OCI-LY7 (cell line): ENCODE results near the gene PTPRN. TPM values are rescaled to one million over a fixed set of nuclear protein-coding genes. Genes with fewer than 3 reads are reported as not detected.

Source experiments
- BruUV-seq: library from RNA; stranded (reverse); fragments of 400-500 nt; replicated peaks from 2 replicates; lab custom pipeline; 2021; lab: Mats Ljungman, UMichigan
- CTCF ChIA-PET: fragments of 300-600 bp; sonication (Branson Sonifier 250); formaldehyde crosslinking; loops from one replicate; lab custom pipeline; 2022; ENCODE audit warnings: antibody characterized with exemption; ENCODE audit not compliant: unreplicated experiment; lab: Charles Lee
- POLR2A ChIA-PET: fragments of 300-600 bp; sonication (Branson Sonifier 250); formaldehyde crosslinking; loops from one replicate; lab custom pipeline; 2022; ENCODE audit warnings: antibody characterized with exemption; lab: Charles Lee
- DNase-seq: peaks from one replicate; pipeline ENCODE4 v3.0.0-alpha.2; 2015; ENCODE audit warnings: low spot score
- H2AFZ ChIP-seq: fragments of 200-600 bp; sonication (generic), shearing (Covaris generic); 2 replicates; pipeline ENCODE4 v1.6.1; 2014; ENCODE audit warnings: mild to moderate bottlenecking, antibody characterized with exemption, low read length, moderate library complexity
- H3K27ac ChIP-seq: fragments of 200-600 bp; sonication (generic); 2 replicates; pipeline ENCODE4 v1.5.1; 2014; ENCODE audit warnings: mixed run types, low read depth, mild to moderate bottlenecking, moderate library complexity, low read length, inconsistent platforms; ENCODE audit not compliant: poor library complexity, severe bottlenecking
- H3K36me3 ChIP-seq: fragments of 200-600 bp; sonication (generic); 2 replicates; pipeline ENCODE4 v1.6.1; 2014; ENCODE audit warnings: mild to moderate bottlenecking, antibody characterized with exemption, low read length, moderate library complexity, mixed read lengths; ENCODE audit not compliant: insufficient read depth
- H3K4me1 ChIP-seq: fragments of 200-600 bp; sonication (generic); 2 replicates; pipeline ENCODE4 v1.5.1; 2014; ENCODE audit warnings: mild to moderate bottlenecking, low read length; ENCODE audit not compliant: insufficient read depth, poor library complexity, severe bottlenecking
- H3K4me2 ChIP-seq: fragments of 200-600 bp; sonication (generic); 2 replicates; pipeline ENCODE4 v1.6.1; 2014; ENCODE audit warnings: mild to moderate bottlenecking, low read length
- H3K4me3 ChIP-seq: fragments of 200-600 bp; sonication (generic); 2 replicates; pipeline ENCODE4 v1.5.1; 2014; ENCODE audit warnings: mild to moderate bottlenecking, low read depth, low read length; ENCODE audit not compliant: poor library complexity, severe bottlenecking
- H3K79me2 ChIP-seq: fragments of 200-600 bp; sonication (generic); 2 replicates; pipeline ENCODE4 v1.6.1; 2016; ENCODE audit warnings: low read depth, mild to moderate bottlenecking, low read length, moderate library complexity, mixed read lengths; ENCODE audit not compliant: insufficient read depth
- H3K9me2 ChIP-seq: fragments of 200-600 bp; sonication (generic); 2 replicates; pipeline ENCODE4 v1.6.1; 2016; ENCODE audit warnings: mild to moderate bottlenecking, low read length, mixed read lengths; ENCODE audit not compliant: insufficient read depth
- H3K9me3 ChIP-seq: fragments of 200-600 bp; sonication (generic); 2 replicates; pipeline ENCODE4 v1.6.1; 2014; ENCODE audit warnings: mild to moderate bottlenecking, mixed run types, low read length, mixed read lengths
- H4K20me1 ChIP-seq: fragments of 200-600 bp; sonication (generic); 2 replicates; pipeline ENCODE4 v1.6.1; 2014; ENCODE audit warnings: mild to moderate bottlenecking, antibody characterized with exemption, low read length, moderate library complexity, mixed read lengths; ENCODE audit not compliant: insufficient read depth
- EZH2phosphoT487 ChIP-seq: fragments of 200-600 bp; sonication (generic); IDR thresholded peaks from 2 replicates; pipeline ENCODE4 v1.6.1; 2018; ENCODE audit warnings: low read depth, borderline replicate concordance, mild to moderate bottlenecking, mixed run types, antibody characterized with exemption, low read length, moderate library complexity, mixed read lengths
- intact Hi-C: fragments of 100-400 bp; cut with micrococcal nuclease; formaldehyde crosslinking; loops from one replicate; pipeline ENCODE4 v1.10.0; 2022; ENCODE audit not compliant: unreplicated experiment
- total RNA-seq, 2 experiments: library from RNA; depleted of rRNA in 1 of 2; stranded (reverse); fragments of >200 nt in 1 of 2; shearing (Covaris generic) in 1 of 2; gene quantifications; 2 replicates each; pipeline ENCODE4 v1.2.3, GENCODE V29; 2014 to 2022
- TF ChIP-seq, protein P1 (sequence below): fragments of 200-600 bp; sonication (generic); conservative IDR thresholded peaks from 2 replicates; pipeline ENCODE4 v1.5.1; 2014; ENCODE audit warnings: mild to moderate bottlenecking, antibody characterized with exemption, low read length, moderate library complexity, mixed read lengths

The PTPRN gene
- total RNA-seq, 2 experiments from 2014 or later = not detected

DNA sequence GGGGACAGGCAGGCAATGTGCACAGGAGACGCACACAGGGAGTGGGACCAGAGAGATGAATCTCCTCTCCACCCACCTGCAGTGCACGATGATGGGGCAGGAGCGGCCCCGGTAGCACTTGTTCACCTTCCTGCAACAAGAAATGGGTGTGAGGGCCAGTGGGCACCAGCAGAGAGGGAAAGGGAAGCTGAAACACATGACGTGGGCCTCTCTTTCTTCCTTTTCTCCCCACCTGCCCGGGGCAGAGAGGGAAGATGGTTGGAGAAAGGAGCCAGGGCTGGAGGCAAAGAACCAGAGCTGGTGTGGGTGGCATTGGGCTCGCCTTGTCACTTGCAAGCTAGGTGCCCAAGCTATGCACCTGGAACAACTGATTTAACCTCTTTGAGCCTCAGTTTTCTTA, 17.8 kb downstream of the PTPRN start:
- H3K36me3 ChIP-seq = no peaks in the 10 kb centered on the region
- no peak for TF ChIP-seq EZH2phosphoT487
- TF ChIP-seq, protein P1, sequence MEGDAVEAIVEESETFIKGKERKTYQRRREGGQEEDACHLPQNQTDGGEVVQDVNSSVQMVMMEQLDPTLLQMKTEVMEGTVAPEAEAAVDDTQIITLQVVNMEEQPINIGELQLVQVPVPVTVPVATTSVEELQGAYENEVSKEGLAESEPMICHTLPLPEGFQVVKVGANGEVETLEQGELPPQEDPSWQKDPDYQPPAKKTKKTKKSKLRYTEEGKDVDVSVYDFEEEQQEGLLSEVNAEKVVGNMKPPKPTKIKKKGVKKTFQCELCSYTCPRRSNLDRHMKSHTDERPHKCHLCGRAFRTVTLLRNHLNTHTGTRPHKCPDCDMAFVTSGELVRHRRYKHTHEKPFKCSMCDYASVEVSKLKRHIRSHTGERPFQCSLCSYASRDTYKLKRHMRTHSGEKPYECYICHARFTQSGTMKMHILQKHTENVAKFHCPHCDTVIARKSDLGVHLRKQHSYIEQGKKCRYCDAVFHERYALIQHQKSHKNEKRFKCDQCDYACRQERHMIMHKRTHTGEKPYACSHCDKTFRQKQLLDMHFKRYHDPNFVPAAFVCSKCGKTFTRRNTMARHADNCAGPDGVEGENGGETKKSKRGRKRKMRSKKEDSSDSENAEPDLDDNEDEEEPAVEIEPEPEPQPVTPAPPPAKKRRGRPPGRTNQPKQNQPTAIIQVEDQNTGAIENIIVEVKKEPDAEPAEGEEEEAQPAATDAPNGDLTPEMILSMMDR = no peak
- no peak overlapping the region for H3K27ac ChIP-seq
- H3K4me1 ChIP-seq = peaks cover 16% of the 10 kb centered on the region
- H3K9me3 ChIP-seq = no peaks in the 10 kb centered on the region
- H4K20me1 ChIP-seq = no peaks in the 10 kb centered on the region
- no peak for DNase-seq
- no peaks in the 10 kb centered on the region for H3K9me2 ChIP-seq
- CTCF ChIA-PET = interaction anchor here (1.2 to 1.5 kb wide), 2 partner anchors 15 to 37 kb away, joined by 3 to 4 read pairs; no protein-coding TSS in a partner anchor
- H3K4me3 ChIP-seq = no peak overlapping the region
- no TSS peak for BruUV-seq
- POLR2A ChIA-PET = interaction anchor here (0.8 to 1.3 kb wide), 3 partner anchors 11 to 85 kb away, joined by 3 to 5 read pairs (median 4); partner anchors contain the start of genes DNAJB2 and ZFAND2B
- no peaks in the 10 kb centered on the region for H3K79me2 ChIP-seq
- H2AFZ ChIP-seq = no peak overlapping the region
- no peak overlapping the region for H3K4me2 ChIP-seq
- intact Hi-C loops = no loop called here

DNA sequence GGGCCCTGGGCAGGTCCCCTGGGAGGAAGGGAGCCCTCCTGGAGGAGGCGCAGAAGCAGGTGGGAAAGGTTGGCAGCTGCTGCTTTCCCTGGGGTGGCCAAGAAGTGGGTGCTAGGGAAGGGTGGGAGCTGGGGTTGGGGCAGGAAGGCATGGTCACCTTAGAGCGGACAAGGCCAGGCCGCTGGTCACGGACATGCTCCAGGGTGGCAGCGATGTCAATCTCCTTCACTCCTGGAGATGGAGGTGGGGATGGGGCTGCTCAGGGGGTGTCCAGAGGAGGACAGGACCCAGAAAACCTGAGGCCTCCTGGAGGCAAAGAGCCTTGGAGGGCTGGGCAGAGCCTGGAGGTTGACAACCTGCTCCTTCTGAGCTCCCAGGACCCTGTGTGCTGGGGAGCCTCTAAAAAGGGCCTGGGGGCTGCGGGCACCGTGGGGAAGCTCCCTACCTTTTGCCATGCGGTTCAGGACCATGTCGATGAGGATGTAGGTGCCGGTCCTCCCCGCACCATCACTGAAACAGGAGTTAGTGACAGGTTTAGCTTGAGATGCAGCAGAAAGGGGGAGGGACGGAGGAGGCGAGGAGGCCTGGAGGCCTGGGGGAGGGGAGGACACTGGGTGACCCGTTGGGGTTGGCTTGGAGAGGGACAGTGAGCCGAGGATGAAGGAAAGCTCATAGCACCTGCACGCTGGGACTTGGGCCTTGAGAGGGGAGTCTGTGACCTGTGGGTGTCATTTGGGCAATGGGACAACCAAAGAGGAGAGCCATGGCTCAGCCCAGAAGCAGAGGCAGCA, 18.6 kb downstream of the PTPRN start:
- BruUV-seq = no TSS peak
- H3K4me3 ChIP-seq = no peak overlapping the region
- H3K27ac ChIP-seq = no peak overlapping the region
- no peak for DNase-seq
- no peaks in the 10 kb centered on the region for H3K79me2 ChIP-seq
- H3K9me3 ChIP-seq = no peaks in the 10 kb centered on the region
- H2AFZ ChIP-seq = no peak overlapping the region
- H3K9me2 ChIP-seq = no peaks in the 10 kb centered on the region
- POLR2A ChIA-PET = interaction anchor here (0.6 to 1.3 kb wide), 2 partner anchors 10 to 615 kb away, joined by 4 to 5 read pairs; no protein-coding TSS in a partner anchor
- peaks cover 15% of the 10 kb centered on the region for H3K4me1 ChIP-seq
- TF ChIP-seq, protein P1 = no peak
- no peak for TF ChIP-seq EZH2phosphoT487
- no peaks in the 10 kb centered on the region for H4K20me1 ChIP-seq
- H3K4me2 ChIP-seq = no peak overlapping the region
- peaks cover 2% of the 10 kb centered on the region; the same call in 1 of the 2 replicates for H3K36me3 ChIP-seq
- intact Hi-C loops = no loop called here
- CTCF ChIA-PET = no interaction called here
